ENCODE measurements around the gene MRPS25. TPM values are rescaled to one million over a fixed set of nuclear protein-coding genes. Genes with fewer than 3 reads are reported as not detected.
A peak's percentile ranks its signal among the peaks of the same experiment; 100 is the strongest.

The MRPS25 gene
- total and polyA plus RNA-seq, 8 donors: 13.9 to 126 (median 28.8) TPM

DNA sequence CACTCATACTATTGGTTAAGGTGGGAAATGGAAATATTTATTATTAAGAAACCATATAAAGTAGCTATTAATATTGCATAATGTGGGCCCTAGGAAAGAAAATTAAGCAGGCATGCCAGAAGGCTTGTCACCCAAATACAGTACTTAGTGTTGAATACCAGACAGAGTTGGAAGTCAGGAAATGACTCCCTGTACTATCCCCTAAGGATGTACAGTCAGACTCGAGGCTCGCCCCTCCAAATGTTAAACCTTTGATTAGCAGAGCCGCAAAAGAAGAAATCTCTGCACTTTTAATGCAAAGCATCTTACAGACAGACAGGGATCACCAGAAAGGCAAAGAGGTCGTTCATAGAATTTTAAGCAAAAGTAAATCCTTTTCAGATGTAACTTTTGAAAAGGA is 45.1 kb upstream of the MRPS25 start:
- Histone ChIP-seq H3K36me3 (no peaks in the 10 kb centered on the region), H3K9me3 (no peaks in the 10 kb centered on the region), H3K4me1 (peaks cover 0 to 9% (median 8%) of the 10 kb centered on the region in 4 donors), H3K4me3 (no peak overlapping the region), H3K27ac (no peak overlapping the region), H3K27me3 (no peaks in the 10 kb centered on the region)
- DNase-seq: no peak
- 72 to 85% (median 76%) methylated on average over 4 of the region's 4 CpGs for WGBS, 5 donors
- TF ChIP-seq, protein P1, sequence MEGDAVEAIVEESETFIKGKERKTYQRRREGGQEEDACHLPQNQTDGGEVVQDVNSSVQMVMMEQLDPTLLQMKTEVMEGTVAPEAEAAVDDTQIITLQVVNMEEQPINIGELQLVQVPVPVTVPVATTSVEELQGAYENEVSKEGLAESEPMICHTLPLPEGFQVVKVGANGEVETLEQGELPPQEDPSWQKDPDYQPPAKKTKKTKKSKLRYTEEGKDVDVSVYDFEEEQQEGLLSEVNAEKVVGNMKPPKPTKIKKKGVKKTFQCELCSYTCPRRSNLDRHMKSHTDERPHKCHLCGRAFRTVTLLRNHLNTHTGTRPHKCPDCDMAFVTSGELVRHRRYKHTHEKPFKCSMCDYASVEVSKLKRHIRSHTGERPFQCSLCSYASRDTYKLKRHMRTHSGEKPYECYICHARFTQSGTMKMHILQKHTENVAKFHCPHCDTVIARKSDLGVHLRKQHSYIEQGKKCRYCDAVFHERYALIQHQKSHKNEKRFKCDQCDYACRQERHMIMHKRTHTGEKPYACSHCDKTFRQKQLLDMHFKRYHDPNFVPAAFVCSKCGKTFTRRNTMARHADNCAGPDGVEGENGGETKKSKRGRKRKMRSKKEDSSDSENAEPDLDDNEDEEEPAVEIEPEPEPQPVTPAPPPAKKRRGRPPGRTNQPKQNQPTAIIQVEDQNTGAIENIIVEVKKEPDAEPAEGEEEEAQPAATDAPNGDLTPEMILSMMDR (IDR thresholded peaks at IDR 0.05): no peak
- no peak for TF ChIP-seq POLR2A (IDR thresholded peaks at IDR 0.05)
- no peak for TF ChIP-seq EP300 (IDR thresholded peaks at IDR 0.05)
- no peak for TF ChIP-seq POLR2AphosphoS5 (IDR thresholded peaks at IDR 0.05)
- intact Hi-C loops (cut with DNase I; ENCODE audit: low total_unique reads): no loop called here

DNA sequence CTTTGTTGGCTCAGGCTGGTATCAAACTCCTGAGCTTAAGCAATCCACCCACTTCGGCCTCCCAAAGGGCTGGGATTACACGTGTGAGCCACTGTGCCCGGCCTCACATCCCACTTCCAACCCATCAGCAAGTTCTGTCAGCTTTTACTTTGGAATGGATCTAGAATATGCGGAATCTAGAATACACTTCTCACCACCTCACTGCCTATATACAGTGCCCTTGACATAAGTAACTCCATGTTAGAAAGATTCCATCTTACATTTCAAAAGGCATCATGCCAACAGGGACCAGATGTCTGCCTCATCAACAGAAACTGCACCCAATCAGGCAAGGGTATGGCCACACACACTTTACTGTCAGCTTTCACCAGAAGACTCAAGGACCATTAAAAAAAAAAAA is 43.8 kb upstream of the MRPS25 start:
- Histone ChIP-seq H3K4me1 (peaks cover 0 to 9% (median 8%) of the 10 kb centered on the region in 4 donors), H3K27ac (no peak overlapping the region), H3K27me3 (no peaks in the 10 kb centered on the region), H3K9me3 (no peaks in the 10 kb centered on the region), H3K36me3 (no peaks in the 10 kb centered on the region), H3K4me3 (no peak overlapping the region)
- TF ChIP-seq POLR2AphosphoS5 (IDR thresholded peaks at IDR 0.05) (no peak), POLR2A (IDR thresholded peaks at IDR 0.05) (no peak), EP300 (IDR thresholded peaks at IDR 0.05) (no peak)
- TF ChIP-seq, protein P1 (IDR thresholded peaks at IDR 0.05): no peak
- WGBS, 5 donors: 76 to 86% (median 81%) methylated on average over 4 of the region's 4 CpGs
- intact Hi-C loops (cut with DNase I; ENCODE audit: low total_unique reads): no loop called here
- no peak for DNase-seq

DNA sequence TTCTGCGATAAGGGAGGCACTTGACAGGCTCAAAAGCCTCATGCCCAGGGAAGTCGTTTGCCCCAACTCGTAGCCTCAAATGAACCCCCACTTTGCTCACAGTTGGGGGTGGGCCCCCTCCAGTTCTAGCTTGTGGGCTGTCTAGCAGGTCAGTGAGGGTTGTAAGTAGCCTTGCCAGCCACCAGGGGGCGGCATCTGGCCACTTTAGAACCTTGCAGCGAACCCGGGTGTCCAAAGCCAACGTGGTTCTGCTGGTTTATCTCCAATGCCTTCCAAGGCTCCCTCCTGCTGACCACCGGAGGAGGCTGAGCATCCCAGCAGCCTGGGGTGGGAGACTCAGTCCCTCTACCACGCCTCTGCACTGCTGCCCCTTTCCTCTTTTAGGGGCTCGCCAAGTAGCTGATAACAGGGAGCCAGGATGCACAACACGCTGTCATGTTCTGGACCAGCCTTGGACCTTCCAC is 43.0 kb upstream of the MRPS25 start:
- H3K4me1 ChIP-seq: peaks cover 1 to 10% (median 10%) of the 10 kb centered on the region in 4 donors
- 13 to 20% (median 15%) methylated on average over 11 of the region's 11 CpGs for WGBS, 5 donors
- intact Hi-C loops (cut with DNase I; ENCODE audit: low total_unique reads): no loop called here
- H3K27ac ChIP-seq: no peak overlapping the region
- peak; percentile 70 to 91 for DNase-seq
- H3K27me3 ChIP-seq: no peaks in the 10 kb centered on the region
- no peak for TF ChIP-seq POLR2A (IDR thresholded peaks at IDR 0.05)
- TF ChIP-seq, protein P1 (IDR thresholded peaks at IDR 0.05): peak in 5 of 7 experiments; percentile 71 to 90 (median 80)
- TF ChIP-seq POLR2AphosphoS5 (IDR thresholded peaks at IDR 0.05): no peak
- no peak overlapping the region for H3K4me3 ChIP-seq
- no peaks in the 10 kb centered on the region for H3K9me3 ChIP-seq
- no peaks in the 10 kb centered on the region for H3K36me3 ChIP-seq

DNA sequence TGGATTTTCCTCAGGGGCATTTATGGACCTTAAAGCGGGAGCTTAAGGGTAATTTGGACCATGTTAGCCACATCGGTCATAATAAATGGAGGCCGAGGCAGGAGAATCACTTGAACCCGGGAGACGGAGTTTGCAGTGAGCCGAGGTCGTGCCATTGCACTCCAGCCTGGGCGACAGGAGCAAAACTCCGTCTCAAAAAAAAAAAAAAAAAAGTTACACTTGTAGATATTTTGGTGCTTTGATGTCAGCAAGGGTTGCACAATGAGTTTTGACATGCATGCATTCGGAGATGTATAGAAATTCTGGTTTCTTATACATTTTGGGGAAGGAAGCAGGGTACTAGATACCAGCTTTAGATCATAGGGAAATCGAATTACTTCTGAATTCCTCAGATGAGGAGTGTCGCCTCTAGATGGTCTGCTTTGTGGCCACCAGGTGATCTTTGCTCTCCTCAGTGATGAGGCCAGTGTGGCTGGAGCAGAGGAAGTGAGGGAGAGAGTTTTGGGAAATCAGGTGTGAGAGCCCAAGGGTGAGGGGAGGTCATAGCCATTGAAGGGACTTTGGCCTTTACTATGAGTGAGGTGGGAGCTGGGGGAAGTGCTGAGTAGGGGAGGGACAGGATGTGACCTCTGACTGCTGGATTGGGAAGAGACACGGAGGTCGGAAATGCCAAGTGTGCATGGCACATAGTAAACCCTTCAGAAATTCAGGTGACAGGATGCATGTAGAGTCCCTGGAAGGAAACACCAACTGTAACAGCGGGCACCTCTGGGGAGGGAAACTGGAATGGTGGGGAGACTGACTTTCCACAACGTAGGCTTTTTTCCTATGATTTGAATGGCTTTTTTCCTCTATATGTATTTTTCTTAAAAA is 42.2 kb upstream of the MRPS25 start:
- TF ChIP-seq, protein P1 (IDR thresholded peaks at IDR 0.05): no peak
- TF ChIP-seq POLR2A (IDR thresholded peaks at IDR 0.05) (no peak), POLR2AphosphoS5 (IDR thresholded peaks at IDR 0.05) (no peak), EP300 (IDR thresholded peaks at IDR 0.05) (no peak)
- H3K36me3 ChIP-seq: no peaks in the 10 kb centered on the region
- intact Hi-C loops (cut with DNase I; ENCODE audit: low total_unique reads): no loop called here
- WGBS, 5 donors: 74 to 81% (median 77%) methylated on average over 16 of the region's 16 CpGs
- peaks cover 6 to 18% (median 17%) of the 10 kb centered on the region in 4 donors for H3K4me1 ChIP-seq
- no peak for DNase-seq
- H3K9me3 ChIP-seq: no peaks in the 10 kb centered on the region
- no peaks in the 10 kb centered on the region for H3K27me3 ChIP-seq
- H3K4me3 ChIP-seq: no peak overlapping the region
- no peak overlapping the region for H3K27ac ChIP-seq
